ENCODE measurements around the gene LIG1.

LIG1 gene

DNA sequence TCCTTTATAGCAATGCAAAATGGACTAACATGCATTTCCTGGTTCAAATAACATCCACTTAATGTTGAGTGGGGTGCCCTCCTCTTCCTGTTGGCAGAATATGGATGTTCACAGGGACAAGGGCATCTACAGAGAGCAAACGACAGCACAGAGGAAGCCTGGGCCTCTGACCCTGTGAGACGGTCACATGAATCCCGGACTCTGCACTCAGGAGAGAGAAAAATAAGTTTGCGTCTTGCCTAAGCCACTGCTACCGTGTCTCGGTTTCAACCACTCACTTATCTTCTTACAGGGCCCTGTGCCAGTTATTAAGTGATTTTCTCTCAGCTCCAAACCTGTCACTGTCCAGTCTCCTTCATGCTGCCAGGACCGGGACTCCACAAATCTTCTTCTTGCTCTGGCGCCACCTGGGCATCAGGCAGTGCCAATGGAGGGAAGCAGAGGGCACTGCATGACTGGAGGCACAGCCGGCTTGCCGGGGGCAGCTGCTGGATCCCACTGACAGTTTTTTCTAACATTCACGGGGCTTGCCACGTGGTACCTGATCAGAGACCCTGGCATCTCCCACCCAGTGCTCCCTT lies 11.8 kb downstream of the LIG1 start:
- Histone ChIP-seq H3K4me2 (ENCODE audit: low read length) (no peak overlapping the region), H3K4me1 (ENCODE audit: control insufficient read depth, low read length) (no peaks in the 10 kb centered on the region), H3K9me2 (replicated peaks; ENCODE audit: control insufficient read depth, low read length) (no peaks in the 10 kb centered on the region), H3K36me3 (ENCODE audit: control insufficient read depth, low read length) (peaks cover 78% of the 10 kb centered on the region), H3K27me3 (ENCODE audit: control insufficient read depth, low read length) (no peaks in the 10 kb centered on the region), H3K9me3 (ENCODE audit: control insufficient read depth, insufficient read depth, low read length) (no peaks in the 10 kb centered on the region), H3K79me2 (ENCODE audit: control insufficient read depth, low read length) (no peaks in the 10 kb centered on the region), H4K20me1 (ENCODE audit: control insufficient read depth, insufficient read depth, low read depth, low read length) (no peaks in the 10 kb centered on the region), H3F3A (ENCODE audit: control insufficient read depth, insufficient read depth) (peaks cover 2% of the 10 kb centered on the region; the same call in 1 of the 2 replicates), H3K27ac (ENCODE audit: low read depth, low read length) (no peak overlapping the region), H3K4me3 (ENCODE audit: low read length) (no peak overlapping the region)
- TF ChIP-seq CTCF (IDR thresholded peaks at IDR 0.05; ENCODE audit: low read depth, low read length, poor library complexity, severe bottlenecking), result no peak
- no peak for TF ChIP-seq EZH2phosphoT487 (IDR thresholded peaks at IDR 0.05; ENCODE audit: borderline replicate concordance, low read length)

DNA sequence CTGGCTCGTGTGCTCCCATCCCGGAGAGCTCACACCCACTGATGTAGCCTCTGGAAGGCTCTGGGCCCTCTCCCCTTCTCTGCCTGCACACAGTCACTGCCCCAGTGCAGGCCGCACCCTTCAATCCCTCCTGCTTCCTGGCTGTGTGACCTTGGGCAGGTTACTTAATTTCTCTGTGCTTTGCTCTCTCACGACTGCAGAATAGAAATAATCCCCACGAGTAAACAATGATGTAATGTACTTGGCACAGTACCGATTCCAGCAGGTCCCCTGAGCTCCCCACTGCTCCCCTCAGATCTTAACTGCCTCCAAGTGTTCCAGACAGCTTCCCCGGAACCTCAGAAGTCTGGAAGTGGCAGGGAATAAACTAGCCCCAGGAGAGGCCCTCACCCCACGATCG lies 16.1 kb downstream of the LIG1 start:
- H3K4me2 ChIP-seq (ENCODE audit: low read length), result no peak overlapping the region
- no peaks in the 10 kb centered on the region for H3K4me1 ChIP-seq (ENCODE audit: control insufficient read depth, low read length)
- H3F3A ChIP-seq (ENCODE audit: control insufficient read depth, insufficient read depth), result peaks cover 6% of the 10 kb centered on the region
- no peak overlapping the region for H3K4me3 ChIP-seq (ENCODE audit: low read length)
- no peaks in the 10 kb centered on the region for H3K27me3 ChIP-seq (ENCODE audit: control insufficient read depth, low read length)
- TF ChIP-seq CTCF (IDR thresholded peaks at IDR 0.05; ENCODE audit: low read depth, low read length, poor library complexity, severe bottlenecking), result no peak
- no peak for TF ChIP-seq EZH2phosphoT487 (IDR thresholded peaks at IDR 0.05; ENCODE audit: borderline replicate concordance, low read length)
- no peaks in the 10 kb centered on the region for H3K9me3 ChIP-seq (ENCODE audit: control insufficient read depth, insufficient read depth, low read length)
- peaks cover 80% of the 10 kb centered on the region for H3K36me3 ChIP-seq (ENCODE audit: control insufficient read depth, low read length)
- H3K27ac ChIP-seq (ENCODE audit: low read depth, low read length), result no peak overlapping the region
- no peaks in the 10 kb centered on the region for H3K9me2 ChIP-seq (replicated peaks; ENCODE audit: control insufficient read depth, low read length)
- no peaks in the 10 kb centered on the region for H3K79me2 ChIP-seq (ENCODE audit: control insufficient read depth, low read length)
- H4K20me1 ChIP-seq (ENCODE audit: control insufficient read depth, insufficient read depth, low read depth, low read length), result no peaks in the 10 kb centered on the region; the same call in 1 of the 2 replicates

GRCh38 chr19:48152551-48152950 lies 17.6 kb downstream of the LIG1 start:
- Histone ChIP-seq H3K27ac (ENCODE audit: low read depth, low read length) (no peak overlapping the region), H3K9me3 (ENCODE audit: control insufficient read depth, insufficient read depth, low read length) (no peaks in the 10 kb centered on the region), H3K9me2 (replicated peaks; ENCODE audit: control insufficient read depth, low read length) (no peaks in the 10 kb centered on the region), H3K27me3 (ENCODE audit: control insufficient read depth, low read length) (no peaks in the 10 kb centered on the region), H4K20me1 (ENCODE audit: control insufficient read depth, insufficient read depth, low read depth, low read length) (no peaks in the 10 kb centered on the region; the same call in 1 of the 2 replicates), H3K4me2 (ENCODE audit: low read length) (no peak overlapping the region), H3K79me2 (ENCODE audit: control insufficient read depth, low read length) (no peaks in the 10 kb centered on the region), H3F3A (ENCODE audit: control insufficient read depth, insufficient read depth) (peaks cover 6% of the 10 kb centered on the region), H3K36me3 (ENCODE audit: control insufficient read depth, low read length) (peaks cover 80% of the 10 kb centered on the region), H3K4me3 (ENCODE audit: low read length) (no peak overlapping the region), H3K4me1 (ENCODE audit: control insufficient read depth, low read length) (no peaks in the 10 kb centered on the region)
- TF ChIP-seq EZH2phosphoT487 (IDR thresholded peaks at IDR 0.05; ENCODE audit: borderline replicate concordance, low read length) (no peak), CTCF (IDR thresholded peaks at IDR 0.05; ENCODE audit: low read depth, low read length, poor library complexity, severe bottlenecking) (peak; percentile 74)

Data from DOHH2 (cell line).